Measurements from ENCODE around the gene CLIC6. TPM values are rescaled to one million over a fixed set of nuclear protein-coding genes. Genes with fewer than 3 reads are reported as not detected.

The CLIC6 gene
- total and polyA plus RNA-seq, 8 donors: 1.0 to 13.2 (median 2.1) TPM

- no peak for FAIRE-seq
Observed at GRCh38 chr21:34736116-34736874, 67.5 kb downstream of the CLIC6 start.

GRCh38 chr21:34737115-34737514 is 68.3 kb downstream of the CLIC6 start:
- no peak for TF ChIP-seq CTCF (IDR thresholded peaks at IDR 0.05)
- H3K4me1 ChIP-seq: peaks cover 0 to 8% (median 0%) of the 10 kb centered on the region in 3 donors
- H3K27ac ChIP-seq: peak overlapping the region in 2 of 4 donors; percentile 53 to 62
- WGBS, 2 donors: 32 to 34% methylated on average over 3 of the region's 3 CpGs
- DNase-seq: peak in 2 of 6 donors; percentile 16 to 25
- no peaks in the 10 kb centered on the region for H3K36me3 ChIP-seq
- no peaks in the 10 kb centered on the region for H3K27me3 ChIP-seq
- intact Hi-C loops (cut with DNase I): no loop called here
- ATAC-seq: peak; percentile 50 to 88 (median 80)
- no peak for FAIRE-seq
- H3K9me3 ChIP-seq: no peaks in the 10 kb centered on the region
- no peak overlapping the region for H3K4me3 ChIP-seq

More at GRCh38 chr21:34736116-34736874, 67.5 kb downstream of the CLIC6 start:
- Histone ChIP-seq H3K36me3 (no peaks in the 10 kb centered on the region), H3K9me3 (no peaks in the 10 kb centered on the region), H3K27ac (peak overlapping the region in 3 of 4 donors; percentile 16 to 57 (median 53)), H3K4me3 (no peak overlapping the region), H3K27me3 (no peaks in the 10 kb centered on the region), H3K4me1 (peaks cover 0 to 13% (median 0%) of the 10 kb centered on the region in 3 donors)
- TF ChIP-seq CTCF (IDR thresholded peaks at IDR 0.05): no peak
- WGBS, 2 donors: 70 to 77% methylated on average over 6 of the region's 6 CpGs
- DNase-seq: no peak
- no peak for ATAC-seq
- intact Hi-C loops (cut with DNase I): no loop called here

GRCh38 chr21:34740198-34740597 is 71.4 kb downstream of the CLIC6 start:
- Histone ChIP-seq H3K4me1 (peaks cover 5 to 21% (median 9%) of the 10 kb centered on the region in 3 donors), H3K27ac (no peak overlapping the region), H3K36me3 (no peaks in the 10 kb centered on the region), H3K4me3 (no peak overlapping the region), H3K27me3 (no peaks in the 10 kb centered on the region), H3K9me3 (no peaks in the 10 kb centered on the region)
- no peak for TF ChIP-seq CTCF (IDR thresholded peaks at IDR 0.05)
- FAIRE-seq (no peak), ATAC-seq (no peak), DNase-seq (no peak)
- intact Hi-C loops (cut with DNase I): loop anchor here in 2 of 3 donors (10.0 kb wide), 2 partner anchors 145 to 665 kb away; no protein-coding TSS in a partner anchor
- 63 to 68% methylated on average over 1 of the region's 1 CpG for WGBS, 2 donors

- 84 to 88% methylated on average over 9 of the region's 9 CpGs for WGBS, 2 donors
- H3K9me3 ChIP-seq: no peaks in the 10 kb centered on the region
- no peaks in the 10 kb centered on the region for H3K36me3 ChIP-seq
- peak overlapping the region in 1 of 4 donors; percentile 70 for H3K27ac ChIP-seq
- no peak overlapping the region for H3K4me3 ChIP-seq
- intact Hi-C loops (cut with DNase I): loop anchor here in 2 of 3 donors (10.0 kb wide), 2 partner anchors 142 to 662 kb away; no protein-coding TSS in a partner anchor
- H3K4me1 ChIP-seq: peaks cover 7 to 20% (median 11%) of the 10 kb centered on the region in 3 donors
- no peak for FAIRE-seq
- no peak for ATAC-seq
- DNase-seq: no peak
- no peaks in the 10 kb centered on the region for H3K27me3 ChIP-seq
- no peak for TF ChIP-seq CTCF (IDR thresholded peaks at IDR 0.05)
Observed at GRCh38 chr21:34743285-34743684, 74.5 kb downstream of the CLIC6 start.

GRCh38 chr21:34743831-34744230 is 75.0 kb downstream of the CLIC6 start:
- DNase-seq: peak in 2 of 6 donors; percentile 18 to 38

More at GRCh38 chr21:34743831-34744230, 75.0 kb downstream of the CLIC6 start:
- H3K27ac ChIP-seq: peak overlapping the region in 2 of 4 donors; percentile 70 to 76
- 65 to 69% methylated on average over 9 of the region's 9 CpGs for WGBS, 2 donors
- no peaks in the 10 kb centered on the region for H3K9me3 ChIP-seq
- FAIRE-seq (no peak), ATAC-seq (peak in 2 of 4 donors; percentile 4 to 15)
- H3K36me3 ChIP-seq: no peaks in the 10 kb centered on the region
- intact Hi-C loops (cut with DNase I): loop anchor here in 2 of 3 donors (10.0 kb wide), 2 partner anchors 141 to 661 kb away; no protein-coding TSS in a partner anchor
- H3K27me3 ChIP-seq: no peaks in the 10 kb centered on the region
- H3K4me3 ChIP-seq: no peak overlapping the region
- peaks cover 7 to 20% (median 11%) of the 10 kb centered on the region in 3 donors for H3K4me1 ChIP-seq
- TF ChIP-seq CTCF (IDR thresholded peaks at IDR 0.05): no peak
